Measurements from ENCODE around the gene ABCA2.
A peak's percentile ranks its signal among the peaks of the same experiment; 100 is the strongest.

GRCh38 chr9:136978073-136978864 is 49.8 kb downstream of the ABCA2 start:
- TF ChIP-seq CTCF (IDR thresholded peaks at IDR 0.05) (no peak), POLR2A (IDR thresholded peaks at IDR 0.05) (peak in 1 of 4 donors; percentile 12)

All from esophagus squamous epithelium (tissue), 4 donors.